MM.1S (cell line): ENCODE results near the gene ANAPC16.

Experiments used
- DNase-seq: peaks from one replicate; pipeline ENCODE4 v3.0.0-alpha.2; 2015
- H2AFZ ChIP-seq: fragments of 300-600 bp; sonication (generic); 2 replicates; pipeline ENCODE4 v1.6.0; 2016; ENCODE audit warnings: antibody characterized with exemption, low read length
- H3F3A ChIP-seq: fragments of 300-600 bp; sonication (generic); 2 replicates; pipeline ENCODE4 v1.6.1; 2016; ENCODE audit warnings: mild to moderate bottlenecking, antibody characterized with exemption, low read length, moderate library complexity, mixed read lengths; ENCODE audit not compliant: insufficient read depth
- H3K27ac ChIP-seq: fragments of 300-600 bp; sonication (generic); 2 replicates; pipeline ENCODE4 v1.5.1; 2016; ENCODE audit warnings: mild to moderate bottlenecking, low read length
- H3K27me3 ChIP-seq: fragments of 300-600 bp; sonication (generic); replicated peaks from 2 replicates; pipeline ENCODE4 v1.6.0; 2016; ENCODE audit warnings: low read length; ENCODE audit not compliant: insufficient read depth
- H3K36me3 ChIP-seq: fragments of 300-600 bp; sonication (generic); replicated peaks from 2 replicates; pipeline ENCODE4 v1.6.1; 2016; ENCODE audit warnings: mild to moderate bottlenecking, low read length, mixed read lengths; ENCODE audit not compliant: insufficient read depth
- H3K4me1 ChIP-seq: fragments of 300-600 bp; sonication (generic); 2 replicates; pipeline ENCODE4 v1.6.1; 2016; ENCODE audit warnings: low read length, mixed read lengths
- H3K4me2 ChIP-seq: fragments of 300-600 bp; sonication (generic); 2 replicates; pipeline ENCODE4 v1.6.0; 2016; ENCODE audit warnings: low read depth, low read length
- H3K4me3 ChIP-seq: fragments of 300-600 bp; sonication (generic); 2 replicates; pipeline ENCODE4 v1.5.1; 2016; ENCODE audit warnings: low read length, mixed read lengths
- H3K79me2 ChIP-seq: fragments of 300-600 bp; sonication (generic); 2 replicates; pipeline ENCODE4 v1.6.1; 2016; ENCODE audit warnings: mixed run types, low read length, mixed read lengths
- H3K9ac ChIP-seq: fragments of 300-600 bp; sonication (generic); 2 replicates; pipeline ENCODE4 v1.6.1; 2016; ENCODE audit warnings: low read length, mixed read lengths
- H3K9me2 ChIP-seq: fragments of 300-600 bp; sonication (generic); replicated peaks from 2 replicates; pipeline ENCODE4 v1.6.1; 2016; ENCODE audit warnings: mild to moderate bottlenecking, low read length, mixed read lengths; ENCODE audit not compliant: insufficient read depth
- H3K9me3 ChIP-seq: fragments of 300-600 bp; sonication (generic); replicated peaks from 2 replicates; pipeline ENCODE4 v1.6.1; 2016; ENCODE audit warnings: mild to moderate bottlenecking, low read length, mixed read lengths; ENCODE audit not compliant: insufficient read depth
- H4K20me1 ChIP-seq: fragments of 300-600 bp; sonication (generic); 2 replicates; pipeline ENCODE4 v1.6.1; 2016; ENCODE audit warnings: mild to moderate bottlenecking, low read length, moderate library complexity, mixed read lengths; ENCODE audit not compliant: insufficient read depth
- EZH2 ChIP-seq: fragments of 300-600 bp; sonication (generic); optimal IDR thresholded peaks from 2 replicates; pipeline ENCODE3; 2017; ENCODE audit warnings: low read depth, mild to moderate bottlenecking, antibody characterized with exemption, low read length, mixed read lengths
- EZH2phosphoT487 ChIP-seq: fragments of 300-600 bp; sonication (generic); IDR thresholded peaks from 2 replicates; pipeline ENCODE4 v1.6.1; 2018; ENCODE audit warnings: antibody characterized with exemption, low read length
- TF ChIP-seq, protein P1 (sequence below): fragments of 300-600 bp; sonication (generic); IDR thresholded peaks from 2 replicates; pipeline ENCODE4 v1.5.1; 2016; ENCODE audit warnings: antibody characterized with exemption, low read length, mixed read lengths

The ANAPC16 gene

DNA sequence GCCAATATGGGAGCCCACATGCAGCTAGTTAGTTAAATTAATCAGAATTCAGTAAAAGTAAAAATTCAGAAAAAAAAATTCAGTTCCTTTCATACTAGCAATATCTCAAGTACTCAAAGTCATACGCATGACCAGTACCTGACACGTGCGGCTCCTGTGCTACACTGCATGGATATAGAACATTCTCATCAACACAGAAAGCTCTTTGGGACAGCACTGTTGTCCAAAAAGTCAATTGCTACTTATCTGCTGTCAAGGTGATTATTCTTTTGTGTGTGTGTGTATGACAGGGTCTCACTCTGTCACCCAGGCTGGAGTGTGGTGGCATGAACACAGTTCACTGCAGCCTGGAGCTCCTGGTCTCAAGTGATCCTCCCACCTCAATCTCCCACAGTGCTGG lies 14.9 kb upstream of the ANAPC16 start:
- H3K9me3 ChIP-seq: no peaks in the 10 kb centered on the region
- H3K27me3 ChIP-seq: no peaks in the 10 kb centered on the region
- no peaks in the 10 kb centered on the region for H3K9me2 ChIP-seq
- H3K27ac ChIP-seq: no peak overlapping the region
- no peak overlapping the region for H3K4me3 ChIP-seq
- H3K4me1 ChIP-seq: no peaks in the 10 kb centered on the region
- no peak overlapping the region for H2AFZ ChIP-seq
- no peak overlapping the region for H3K4me2 ChIP-seq
- TF ChIP-seq EZH2: no peak
- TF ChIP-seq, protein P1, sequence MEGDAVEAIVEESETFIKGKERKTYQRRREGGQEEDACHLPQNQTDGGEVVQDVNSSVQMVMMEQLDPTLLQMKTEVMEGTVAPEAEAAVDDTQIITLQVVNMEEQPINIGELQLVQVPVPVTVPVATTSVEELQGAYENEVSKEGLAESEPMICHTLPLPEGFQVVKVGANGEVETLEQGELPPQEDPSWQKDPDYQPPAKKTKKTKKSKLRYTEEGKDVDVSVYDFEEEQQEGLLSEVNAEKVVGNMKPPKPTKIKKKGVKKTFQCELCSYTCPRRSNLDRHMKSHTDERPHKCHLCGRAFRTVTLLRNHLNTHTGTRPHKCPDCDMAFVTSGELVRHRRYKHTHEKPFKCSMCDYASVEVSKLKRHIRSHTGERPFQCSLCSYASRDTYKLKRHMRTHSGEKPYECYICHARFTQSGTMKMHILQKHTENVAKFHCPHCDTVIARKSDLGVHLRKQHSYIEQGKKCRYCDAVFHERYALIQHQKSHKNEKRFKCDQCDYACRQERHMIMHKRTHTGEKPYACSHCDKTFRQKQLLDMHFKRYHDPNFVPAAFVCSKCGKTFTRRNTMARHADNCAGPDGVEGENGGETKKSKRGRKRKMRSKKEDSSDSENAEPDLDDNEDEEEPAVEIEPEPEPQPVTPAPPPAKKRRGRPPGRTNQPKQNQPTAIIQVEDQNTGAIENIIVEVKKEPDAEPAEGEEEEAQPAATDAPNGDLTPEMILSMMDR: no peak
- no peak for TF ChIP-seq EZH2phosphoT487
- no peak overlapping the region for H3K9ac ChIP-seq
- no peaks in the 10 kb centered on the region for H3K36me3 ChIP-seq
- no peaks in the 10 kb centered on the region for H3K79me2 ChIP-seq
- DNase-seq: no peak
- H3F3A ChIP-seq: no peaks in the 10 kb centered on the region
- no peaks in the 10 kb centered on the region for H4K20me1 ChIP-seq

DNA sequence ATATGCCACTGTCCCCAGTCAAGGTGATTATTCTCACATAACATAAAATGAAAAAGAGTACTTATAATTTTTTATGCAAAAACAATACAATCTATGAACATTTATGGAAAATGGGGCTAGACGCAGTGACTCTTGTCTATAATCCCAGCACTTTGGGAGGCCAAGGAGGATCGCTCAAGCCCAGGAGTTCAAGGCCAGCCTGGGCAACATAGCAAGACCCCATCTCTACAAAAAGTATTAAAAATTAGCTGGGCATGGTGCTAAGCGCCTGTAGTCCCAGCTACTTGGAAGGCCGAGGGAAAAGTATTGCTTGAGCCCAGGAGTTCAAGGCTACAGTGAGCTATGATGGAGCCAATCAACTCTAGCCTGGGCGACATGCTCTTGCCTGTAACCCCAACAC lies 14.5 kb upstream of the ANAPC16 start:
- Histone ChIP-seq H3K27me3 (no peaks in the 10 kb centered on the region), H3K9me2 (no peaks in the 10 kb centered on the region), H3K4me1 (no peaks in the 10 kb centered on the region), H3K4me2 (no peak overlapping the region), H3K36me3 (no peaks in the 10 kb centered on the region), H3K9me3 (no peaks in the 10 kb centered on the region), H3K4me3 (no peak overlapping the region), H4K20me1 (no peaks in the 10 kb centered on the region), H3F3A (no peaks in the 10 kb centered on the region), H2AFZ (no peak overlapping the region), H3K79me2 (no peaks in the 10 kb centered on the region), H3K9ac (no peak overlapping the region), H3K27ac (no peak overlapping the region)
- TF ChIP-seq EZH2 (no peak), EZH2phosphoT487 (no peak)
- TF ChIP-seq, protein P1: no peak
- no peak for DNase-seq

DNA sequence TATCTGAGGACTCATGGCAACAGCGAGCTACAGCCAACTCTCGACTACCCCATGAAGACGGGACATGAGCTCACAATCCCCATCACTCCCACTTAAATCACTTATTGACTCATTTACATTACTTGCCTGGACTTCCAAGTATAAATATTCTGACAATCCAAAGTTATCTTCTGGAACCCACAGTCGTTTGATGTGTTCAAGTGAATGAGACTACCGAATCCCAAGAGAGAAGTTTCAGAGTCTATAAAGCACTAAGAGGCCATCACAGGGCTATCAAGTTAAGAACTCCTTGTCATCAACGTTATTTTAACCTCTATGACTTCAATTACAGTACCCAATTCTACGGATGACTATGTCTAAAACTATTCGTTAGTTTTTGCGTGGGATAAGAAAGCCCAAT lies 11.5 kb upstream of the ANAPC16 start:
- no peaks in the 10 kb centered on the region for H4K20me1 ChIP-seq
- no peak overlapping the region for H3K9ac ChIP-seq
- H2AFZ ChIP-seq: no peak overlapping the region
- no peak for DNase-seq
- no peaks in the 10 kb centered on the region for H3K27me3 ChIP-seq
- no peaks in the 10 kb centered on the region for H3K4me1 ChIP-seq
- H3K9me2 ChIP-seq: no peaks in the 10 kb centered on the region
- TF ChIP-seq EZH2 (no peak), EZH2phosphoT487 (no peak)
- TF ChIP-seq, protein P1: no peak
- no peak overlapping the region for H3K27ac ChIP-seq
- H3F3A ChIP-seq: no peaks in the 10 kb centered on the region
- H3K4me3 ChIP-seq: no peak overlapping the region
- H3K4me2 ChIP-seq: no peak overlapping the region
- H3K79me2 ChIP-seq: no peaks in the 10 kb centered on the region
- no peaks in the 10 kb centered on the region for H3K9me3 ChIP-seq
- H3K36me3 ChIP-seq: no peaks in the 10 kb centered on the region
